GM20431 (cell line): Measurements from ENCODE around the gene BLOC1S3.
"Not testable (repeated sequence)": the region's sequence is repeated elsewhere in the genome, so short reads cannot be mapped to it uniquely, and the experiment has no call there.

ENCODE experiments used
- in situ Hi-C: fragments of 300-500 bp; cut with MseI, MboI; formaldehyde crosslinking; loops from one replicate; pipeline ENCODE4 v1.15.0; 2020; ENCODE audit warnings: low sequenced_read_pairs; ENCODE audit not compliant: unreplicated experiment

Gene BLOC1S3

GRCh38 chr19:45217193-45217956 lies 38.8 kb downstream of the BLOC1S3 start:
- in situ Hi-C loops: no loop called here

- in situ Hi-C loops: no loop called here
These were observed 39.4 kb downstream of the BLOC1S3 start for GRCh38 chr19:45217957-45218334.

- in situ Hi-C loops: no loop called here
These were observed 39.8 kb downstream of the BLOC1S3 start for GRCh38 chr19:45218426-45218825.

GRCh38 chr19:45218911-45219743 lies 40.5 kb downstream of the BLOC1S3 start:
- in situ Hi-C loops: no loop called here

- in situ Hi-C loops: no loop called here
These were observed 44.1 kb downstream of the BLOC1S3 start for GRCh38 chr19:45222724-45223123.

- in situ Hi-C loops: no loop called here
These were observed 45.3 kb downstream of the BLOC1S3 start for GRCh38 chr19:45223879-45224278.

- in situ Hi-C loops: no loop called here
These were observed 46.1 kb downstream of the BLOC1S3 start for GRCh38 chr19:45224645-45225044.

- in situ Hi-C loops: not testable (repeated sequence)
These were observed 50.5 kb downstream of the BLOC1S3 start for GRCh38 chr19:45229056-45229455.
